HCT116 (cell line): Measurements from ENCODE around the gene UNC80. TPM values are rescaled to one million over a fixed set of nuclear protein-coding genes. Genes with fewer than 3 reads are reported as not detected.

ENCODE experiments used
- ATAC-seq: fragments of 200-7000 bp; cut with Tn5 transposase; 2 replicates; pipeline ENCODE4 v1.9.1; 2020; ENCODE audit warnings: mild to moderate bottlenecking, moderate library complexity
- BruUV-seq: library from RNA; stranded (reverse); fragments of 400-500 nt; replicated peaks from 2 replicates; lab custom pipeline; 2021; lab: Mats Ljungman, UMichigan
- CTCF ChIA-PET: fragments of 300-600 bp; sonication (Branson Sonifier 250); formaldehyde crosslinking; loops from one replicate; lab custom pipeline; 2021; ENCODE audit warnings: antibody characterized with exemption; lab: Charles Lee
- POLR2A ChIA-PET: fragments of 300-600, 350-600 bp; sonication (Branson Sonifier 250); formaldehyde crosslinking; loops from one replicate; lab custom pipeline; 2021; ENCODE audit warnings: antibody characterized with exemption; lab: Charles Lee
- RAD21 ChIA-PET, 2 experiments: fragments of 300-600 bp; sonication (Branson Sonifier 250); formaldehyde crosslinking; loops; one replicate each; lab custom pipeline; 2023; ENCODE audit warnings: low total read pairs in 2 of 2; ENCODE audit not compliant: uncharacterized antibody in 2 of 2, unreplicated experiment in 2 of 2, low non-redundant PET in 1 of 2; lab: Charles Lee
- DNase-seq: peaks from one replicate; pipeline ENCODE4 v3.0.0-alpha.2; 2010; ENCODE audit warnings: low read depth, low spot score
- H2AFZ ChIP-seq: fragments of 200-600 bp; shearing (Covaris generic), sonication (generic); 2 replicates; pipeline ENCODE4 v1.6.1; 2017; ENCODE audit warnings: low read depth, mixed run types, mixed read lengths, antibody characterized with exemption, low read length; ENCODE audit not compliant: poor library complexity, severe bottlenecking
- H3K27ac ChIP-seq: 2 replicates; pipeline ENCODE4 v1.5.1; 2012; ENCODE audit warnings: low read depth, low read length
- H3K27me3 ChIP-seq: fragments of 200-600 bp; sonication (generic); 2 replicates; pipeline ENCODE4 v1.6.1; 2016; ENCODE audit warnings: mixed run types, low read length, mixed read lengths; ENCODE audit not compliant: insufficient read depth
- H3K36me3 ChIP-seq, 2 experiments: fragments of 200-500 bp in 1 of 2; fragments of 200-600 bp in 1 of 2; sonication (Bioruptor generic) in 1 of 2; sonication (generic) in 1 of 2; 2 replicates each; pipeline versions ENCODE4 v1.5.1 to v1.6.1; 2014 to 2016; ENCODE audit warnings: low read length in 2 of 2, inconsistent platforms in 1 of 2, mixed read lengths in 1 of 2, mixed run types in 1 of 2; ENCODE audit not compliant: insufficient read depth in 2 of 2, control insufficient read depth in 1 of 2
- H3K4me1 ChIP-seq, 2 experiments: fragments of 200-600 bp in 1 of 2; sonication (generic) in 1 of 2; 2 replicates each; pipeline versions ENCODE4 v1.5.1 to v1.6.1; 2012 to 2017; ENCODE audit warnings: low read length in 2 of 2, inconsistent platforms in 1 of 2, mild to moderate bottlenecking in 1 of 2, mixed read lengths in 1 of 2, mixed run types in 1 of 2, moderate library complexity in 1 of 2; ENCODE audit not compliant: insufficient read depth in 2 of 2, control insufficient read depth in 1 of 2
- H3K4me2 ChIP-seq: fragments of 200-600 bp; sonication (generic); 2 replicates; pipeline ENCODE4 v1.6.1; 2017; ENCODE audit warnings: mixed run types, low read length, mixed read lengths
- H3K4me3 ChIP-seq, 2 experiments: fragments of 200-600 bp in 1 of 2; sonication (generic) in 1 of 2; replicated peaks in 1 of 2; 2 replicates each; pipeline ENCODE4 v1.5.1; 2011 to 2016; ENCODE audit warnings: low read length in 2 of 2, control low read depth in 1 of 2, low read depth in 1 of 2, mild to moderate bottlenecking in 1 of 2, mixed read lengths in 1 of 2, mixed run types in 1 of 2
- H3K79me2 ChIP-seq: fragments of 200-600 bp; sonication (generic); 2 replicates; pipeline ENCODE4 v1.6.1; 2017; ENCODE audit warnings: mild to moderate bottlenecking, mixed run types, low read length, moderate library complexity, mixed read lengths; ENCODE audit not compliant: insufficient read depth
- H3K9ac ChIP-seq: fragments of 200-600 bp; sonication (generic); 2 replicates; pipeline ENCODE4 v1.6.1; 2016; ENCODE audit warnings: low read length, mixed read lengths
- H3K9me2 ChIP-seq: fragments of 200-600 bp; sonication (generic), shearing (Covaris generic); 2 replicates; pipeline ENCODE4 v1.6.1; 2017; ENCODE audit warnings: mixed run types, mild to moderate bottlenecking, moderate library complexity; ENCODE audit not compliant: insufficient read depth
- H3K9me3 ChIP-seq, 2 experiments: fragments of 200-500 bp in 1 of 2; fragments of 200-600 bp in 1 of 2; sonication (Bioruptor generic) in 1 of 2; sonication (generic) in 1 of 2; 2 replicates each; pipeline ENCODE4 v1.6.1; 2014 to 2017; ENCODE audit warnings: low read length in 2 of 2, mixed read lengths in 2 of 2, inconsistent platforms in 1 of 2, low read depth in 1 of 2, mild to moderate bottlenecking in 1 of 2, mixed run types in 1 of 2, moderate library complexity in 1 of 2; ENCODE audit not compliant: control insufficient read depth in 1 of 2, insufficient read depth in 1 of 2
- H4K20me1 ChIP-seq: fragments of 200-600 bp; sonication (generic), shearing (Covaris generic); 2 replicates; pipeline ENCODE4 v1.6.1; 2017; ENCODE audit warnings: mixed run types, mild to moderate bottlenecking, moderate library complexity; ENCODE audit not compliant: insufficient read depth
- CBX3 ChIP-seq: IDR thresholded peaks from 2 replicates; pipeline ENCODE4 v1.6.1; 2012; ENCODE audit warnings: low read depth
- CEBPB ChIP-seq: IDR thresholded peaks from 2 replicates; pipeline ENCODE4 v1.6.1; 2012; ENCODE audit warnings: low read depth
- CTCF ChIP-seq, 3 experiments: fragments of 200-600 bp in 1 of 3; sonication (generic) in 1 of 3; IDR thresholded peaks in 2 of 3; conservative IDR thresholded peaks in 1 of 3; 2 replicates each; pipeline ENCODE4 v1.5.1; 2012 to 2017; ENCODE audit warnings: low read depth in 2 of 3, low read length in 2 of 3, antibody characterized with exemption in 1 of 3, borderline replicate concordance in 1 of 3, control low read depth in 1 of 3, mild to moderate bottlenecking in 1 of 3, mixed read lengths in 1 of 3, mixed run types in 1 of 3, moderate library complexity in 1 of 3; ENCODE audit not compliant: insufficient read depth in 1 of 3
- EGR1 ChIP-seq: IDR thresholded peaks from 2 replicates; pipeline ENCODE4 v1.6.1; 2012; ENCODE audit warnings: low read depth
- ELF1 ChIP-seq: IDR thresholded peaks from 2 replicates; pipeline ENCODE4 v1.6.1; 2012; ENCODE audit warnings: low read depth, borderline replicate concordance
- EZH2 ChIP-seq: fragments of 200-600 bp; sonication (generic); IDR thresholded peaks from 2 replicates; pipeline ENCODE4 v1.6.1; 2017; ENCODE audit warnings: antibody characterized with exemption, mixed run types
- EZH2phosphoT487 ChIP-seq: fragments of 200-600 bp; IDR thresholded peaks from 2 replicates; pipeline ENCODE4 v1.6.1; 2018; ENCODE audit warnings: antibody characterized with exemption, borderline replicate concordance
- JUND ChIP-seq: IDR thresholded peaks from 2 replicates; pipeline ENCODE4 v1.6.1; 2012
- MAX ChIP-seq: IDR thresholded peaks from 2 replicates; pipeline ENCODE4 v1.6.1; 2012
- POLR2A ChIP-seq: IDR thresholded peaks from 2 replicates; pipeline ENCODE4 v1.7.0; 2011; ENCODE audit warnings: borderline replicate concordance; ENCODE audit not compliant: insufficient read depth, insufficient read length; ENCODE audit errors: extremely low read depth
- POLR2AphosphoS5 ChIP-seq: IDR thresholded peaks from 2 replicates; pipeline ENCODE4 v1.6.1; 2011; ENCODE audit warnings: mild to moderate bottlenecking, low read depth, low read length, moderate library complexity
- RAD21 ChIP-seq: IDR thresholded peaks from 2 replicates; pipeline ENCODE4 v1.6.1; 2012; ENCODE audit warnings: low read depth, mild to moderate bottlenecking
- REST ChIP-seq: IDR thresholded peaks from 2 replicates; pipeline ENCODE4 v1.6.1; 2012; ENCODE audit warnings: low read depth
- SIN3A ChIP-seq: IDR thresholded peaks from 2 replicates; pipeline ENCODE4 v1.6.1; 2012; ENCODE audit warnings: low read depth
- SRF ChIP-seq: IDR thresholded peaks from 2 replicates; pipeline ENCODE4 v1.6.1; 2012; ENCODE audit warnings: low read depth
- TCF7L2 ChIP-seq: IDR thresholded peaks from 2 replicates; pipeline ENCODE4 v1.7.0; 2011; ENCODE audit warnings: borderline replicate concordance, inconsistent platforms; ENCODE audit not compliant: insufficient read depth, insufficient read length; ENCODE audit errors: extremely low read depth
- YY1 ChIP-seq: IDR thresholded peaks from 2 replicates; pipeline ENCODE4 v1.6.1; 2011; ENCODE audit warnings: low read length, low read depth, moderate library complexity, mild to moderate bottlenecking; ENCODE audit not compliant: insufficient replicate concordance; ENCODE audit errors: extremely low read depth
- ZNF274 ChIP-seq: fragments of 200-500 bp; sonication (Bioruptor generic); IDR thresholded peaks from 2 replicates; pipeline ENCODE4 v1.6.1; 2014; ENCODE audit warnings: mild to moderate bottlenecking, low read depth, low read length, inconsistent platforms
- intact Hi-C: fragments of 100-400 bp; cut with micrococcal nuclease; formaldehyde crosslinking; loops from 2 replicates; pipeline ENCODE4 v1.10.0; 2022
- total RNA-seq: library from RNA; stranded (reverse); gene quantifications from one replicate; pipeline ENCODE4 v1.2.1, GENCODE V29; 2021; ENCODE audit not compliant: unreplicated experiment
- TF ChIP-seq, protein P1 (sequence below): IDR thresholded peaks from 2 replicates; pipeline ENCODE4 v1.6.1; 2011; ENCODE audit warnings: mild to moderate bottlenecking, low read length, moderate library complexity; ENCODE audit not compliant: insufficient replicate concordance; ENCODE audit errors: extremely low read depth

UNC80 gene
- total RNA-seq, 1 experiment from 2014 or later, result not detected

GRCh38 chr2:209767316-209767715 lies 4.3 kb upstream of the UNC80 start:
- ChIA-PET RAD21 (no interaction called here), CTCF (no interaction called here), POLR2A (no interaction called here)
- ATAC-seq (no peak), DNase-seq (no peak)
- no peaks in the 10 kb centered on the region for H3K4me1 ChIP-seq
- no peaks in the 10 kb centered on the region for H3K9me3 ChIP-seq
- intact Hi-C loops, result no loop called here
- no peaks in the 10 kb centered on the region for H3K36me3 ChIP-seq
- no peaks in the 10 kb centered on the region for H3K79me2 ChIP-seq
- no peak overlapping the region for H3K27ac ChIP-seq
- no TSS peak for BruUV-seq
- no peaks in the 10 kb centered on the region for H3K27me3 ChIP-seq
- H4K20me1 ChIP-seq, result no peaks in the 10 kb centered on the region
- no peak overlapping the region for H2AFZ ChIP-seq
- TF ChIP-seq ELF1 (no peak), MAX (no peak), POLR2AphosphoS5 (no peak), TCF7L2 (no peak), EZH2 (no peak), EGR1 (no peak), SIN3A (no peak), YY1 (no peak), ZNF274 (no peak), CTCF (IDR thresholded peaks at IDR 0.05 in 2 of 3, conservative IDR thresholded peaks at IDR 0.05 in 1 of 3; ENCODE audit: borderline replicate concordance in 1 of 3, insufficient read depth in 1 of 3, low read depth in 2 of 3, low read length in 2 of 3) (no peak), RAD21 (no peak), CBX3 (no peak), JUND (no peak), REST (no peak), SRF (no peak), POLR2A (no peak), CEBPB (no peak), EZH2phosphoT487 (no peak)
- TF ChIP-seq, protein P1, sequence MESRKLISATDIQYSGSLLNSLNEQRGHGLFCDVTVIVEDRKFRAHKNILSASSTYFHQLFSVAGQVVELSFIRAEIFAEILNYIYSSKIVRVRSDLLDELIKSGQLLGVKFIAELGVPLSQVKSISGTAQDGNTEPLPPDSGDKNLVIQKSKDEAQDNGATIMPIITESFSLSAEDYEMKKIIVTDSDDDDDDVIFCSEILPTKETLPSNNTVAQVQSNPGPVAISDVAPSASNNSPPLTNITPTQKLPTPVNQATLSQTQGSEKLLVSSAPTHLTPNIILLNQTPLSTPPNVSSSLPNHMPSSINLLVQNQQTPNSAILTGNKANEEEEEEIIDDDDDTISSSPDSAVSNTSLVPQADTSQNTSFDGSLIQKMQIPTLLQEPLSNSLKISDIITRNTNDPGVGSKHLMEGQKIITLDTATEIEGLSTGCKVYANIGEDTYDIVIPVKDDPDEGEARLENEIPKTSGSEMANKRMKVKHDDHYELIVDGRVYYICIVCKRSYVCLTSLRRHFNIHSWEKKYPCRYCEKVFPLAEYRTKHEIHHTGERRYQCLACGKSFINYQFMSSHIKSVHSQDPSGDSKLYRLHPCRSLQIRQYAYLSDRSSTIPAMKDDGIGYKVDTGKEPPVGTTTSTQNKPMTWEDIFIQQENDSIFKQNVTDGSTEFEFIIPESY, result no peak
- no peak overlapping the region for H3K4me3 ChIP-seq
- H3K9me2 ChIP-seq, result no peaks in the 10 kb centered on the region
- no peak overlapping the region for H3K9ac ChIP-seq
- H3K4me2 ChIP-seq, result no peak overlapping the region
